BLaER1 (cell line): ENCODE measurements around the gene FRMD4A.
"Not testable (repeated sequence)": the region's sequence is repeated elsewhere in the genome, so short reads cannot be mapped to it uniquely, and the experiment has no call there.

Experiments used
- H3K27ac ChIP-seq: shearing (Covaris generic); formaldehyde crosslinking; 2 replicates; pipeline ENCODE4 v1.8.1; 2022
- H3K27me3 ChIP-seq: shearing (Covaris generic); formaldehyde crosslinking; 2 replicates; pipeline ENCODE4 v1.8.1; 2022
- H3K36me3 ChIP-seq: shearing (Covaris generic); formaldehyde crosslinking; 2 replicates; pipeline ENCODE4 v1.8.1; 2022
- H3K4me1 ChIP-seq: shearing (Covaris generic); formaldehyde crosslinking; 2 replicates; pipeline ENCODE4 v1.8.1; 2022
- H3K4me2 ChIP-seq: shearing (Covaris generic); formaldehyde crosslinking; 2 replicates; pipeline ENCODE4 v1.8.1; 2022
- H3K4me3 ChIP-seq: shearing (Covaris generic); formaldehyde crosslinking; 2 replicates; pipeline ENCODE4 v1.8.1; 2022
- H3K9ac ChIP-seq: shearing (Covaris generic); formaldehyde crosslinking; 2 replicates; pipeline ENCODE4 v1.8.1; 2022
- H3K9me3 ChIP-seq: shearing (Covaris generic); formaldehyde crosslinking; 2 replicates; pipeline ENCODE4 v1.8.1; 2022
- H4K20me1 ChIP-seq: shearing (Covaris generic); formaldehyde crosslinking; 2 replicates; pipeline ENCODE4 v1.8.1; 2022
- Cebpa-rat ChIP-seq: shearing (Covaris generic); IDR thresholded peaks from 2 replicates; pipeline ENCODE4 v1.8.1; 2022

FRMD4A gene

GRCh38 chr10:14247377-14248116, 83.2 kb downstream of the FRMD4A start:
- H3K27ac ChIP-seq, result no peak overlapping the region
- no peak overlapping the region for H3K4me2 ChIP-seq
- H4K20me1 ChIP-seq, result no peaks in the 10 kb centered on the region
- peaks cover 16% of the 10 kb centered on the region for H3K9me3 ChIP-seq
- H3K9ac ChIP-seq, result no peak overlapping the region
- H3K27me3 ChIP-seq, result no peaks in the 10 kb centered on the region
- TF ChIP-seq Cebpa-rat, result no peak
- H3K4me1 ChIP-seq, result no peaks in the 10 kb centered on the region
- no peaks in the 10 kb centered on the region for H3K36me3 ChIP-seq
- H3K4me3 ChIP-seq, result no peak overlapping the region

GRCh38 chr10:14244801-14245211, 85.9 kb downstream of the FRMD4A start:
- Histone ChIP-seq H3K27me3 (no peaks in the 10 kb centered on the region), H3K9me3 (peaks cover 19% of the 10 kb centered on the region), H3K4me3 (no peak overlapping the region), H3K27ac (no peak overlapping the region), H3K36me3 (no peaks in the 10 kb centered on the region), H3K4me1 (no peaks in the 10 kb centered on the region), H3K9ac (no peak overlapping the region), H3K4me2 (no peak overlapping the region), H4K20me1 (no peaks in the 10 kb centered on the region)
- TF ChIP-seq Cebpa-rat, result no peak

DNA sequence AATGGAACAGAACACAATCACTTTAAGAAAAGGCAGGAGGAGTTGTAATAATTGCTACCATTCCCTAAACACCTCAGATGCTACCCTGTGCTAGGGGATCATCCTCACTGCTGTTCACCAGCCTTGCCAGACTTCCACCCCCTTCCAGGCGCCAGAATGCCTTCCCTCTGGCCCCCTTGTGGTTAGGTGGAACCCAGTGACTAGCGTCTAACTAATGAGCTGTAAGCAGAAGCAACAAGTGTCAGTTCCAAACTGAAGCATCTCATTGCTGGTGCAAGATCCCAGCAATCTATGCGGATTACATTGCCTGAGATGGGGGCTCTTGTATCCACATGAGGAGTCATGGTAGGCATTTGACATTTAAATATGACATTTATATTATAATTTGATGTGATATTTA, 86.6 kb downstream of the FRMD4A start:
- H3K36me3 ChIP-seq, result no peaks in the 10 kb centered on the region
- no peak overlapping the region for H3K27ac ChIP-seq
- peaks cover 19% of the 10 kb centered on the region for H3K9me3 ChIP-seq
- no peaks in the 10 kb centered on the region for H3K4me1 ChIP-seq
- no peak overlapping the region for H3K9ac ChIP-seq
- TF ChIP-seq Cebpa-rat, result no peak
- no peaks in the 10 kb centered on the region for H4K20me1 ChIP-seq
- H3K4me2 ChIP-seq, result no peak overlapping the region
- H3K27me3 ChIP-seq, result no peaks in the 10 kb centered on the region
- no peak overlapping the region for H3K4me3 ChIP-seq

DNA sequence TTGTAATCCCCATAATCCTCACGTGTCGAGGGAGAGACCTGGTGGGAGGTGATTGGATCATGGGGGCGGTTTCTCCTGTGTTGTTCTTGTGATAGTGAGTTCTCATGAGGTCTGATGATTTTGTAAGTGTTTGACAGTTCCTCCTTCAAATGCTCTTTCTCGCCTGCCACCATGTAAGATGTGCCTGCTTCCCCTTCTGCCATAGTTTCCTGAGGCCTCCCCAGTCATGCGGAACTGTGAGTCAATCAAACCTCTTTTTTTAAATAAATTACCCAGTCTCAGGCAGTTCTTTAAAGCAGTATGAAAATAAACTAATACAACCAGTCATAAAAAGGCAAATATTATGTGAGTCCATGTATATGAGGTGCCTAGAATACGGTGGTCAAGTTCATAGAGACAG, 87.5 kb downstream of the FRMD4A start:
- Histone ChIP-seq H3K9me3 (peaks cover 19% of the 10 kb centered on the region), H3K4me2 (no peak overlapping the region), H3K36me3 (no peaks in the 10 kb centered on the region), H3K27me3 (no peaks in the 10 kb centered on the region), H4K20me1 (no peaks in the 10 kb centered on the region), H3K27ac (no peak overlapping the region), H3K4me3 (no peak overlapping the region), H3K9ac (no peak overlapping the region), H3K4me1 (no peaks in the 10 kb centered on the region)
- no peak for TF ChIP-seq Cebpa-rat

GRCh38 chr10:14241196-14241595, 89.5 kb downstream of the FRMD4A start:
- TF ChIP-seq Cebpa-rat, result no peak
- Histone ChIP-seq H3K9ac (no peak overlapping the region), H4K20me1 (no peaks in the 10 kb centered on the region), H3K27ac (no peak overlapping the region), H3K36me3 (no peaks in the 10 kb centered on the region), H3K4me2 (no peak overlapping the region), H3K4me3 (no peak overlapping the region), H3K27me3 (no peaks in the 10 kb centered on the region), H3K9me3 (peaks cover 19% of the 10 kb centered on the region), H3K4me1 (no peaks in the 10 kb centered on the region)

DNA sequence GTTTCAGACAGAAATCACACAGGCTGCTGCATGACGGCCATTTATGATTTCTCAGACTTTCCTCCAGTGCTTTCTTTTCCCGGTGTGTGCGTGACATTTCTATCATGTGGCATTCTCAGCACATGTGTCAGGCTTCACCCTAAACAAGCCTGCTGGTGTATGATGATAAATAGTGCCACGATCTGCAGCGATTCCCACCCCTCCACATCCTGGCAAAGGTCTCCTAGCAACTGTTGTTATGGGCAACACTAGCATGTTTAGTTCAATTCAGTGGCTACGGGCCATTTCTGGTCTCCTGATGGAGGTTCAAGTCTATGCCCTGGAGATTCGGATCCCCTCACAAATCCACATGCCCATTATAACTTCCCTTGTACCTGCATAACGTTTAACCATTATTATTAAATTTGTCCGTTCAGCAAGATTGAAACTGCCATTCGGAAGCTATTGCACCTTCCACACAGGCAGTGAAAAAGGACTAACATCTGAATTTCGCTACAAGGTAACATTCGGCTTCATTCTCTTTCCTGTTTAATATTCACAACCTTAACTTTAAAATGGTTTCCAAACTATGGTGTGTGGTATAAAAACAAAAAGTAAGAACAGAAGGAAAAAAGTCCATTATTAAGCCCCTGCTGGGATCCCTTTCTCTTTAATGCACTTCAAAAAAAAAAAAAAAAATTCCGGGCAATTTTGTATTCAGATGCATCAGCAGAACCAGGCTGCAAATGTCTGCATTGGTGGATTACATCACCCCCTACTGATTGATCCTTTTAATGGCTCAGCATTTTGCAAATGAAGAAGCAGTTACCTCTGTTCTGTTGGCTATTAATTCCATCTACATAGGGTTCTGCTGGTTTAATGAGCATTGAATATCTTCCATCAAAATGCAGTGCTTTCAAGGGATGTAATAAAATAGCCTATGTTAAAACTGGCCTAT, 90.2 kb downstream of the FRMD4A start:
- Histone ChIP-seq H3K4me1 (no peaks in the 10 kb centered on the region), H3K4me3 (no peak overlapping the region), H4K20me1 (no peaks in the 10 kb centered on the region), H3K36me3 (no peaks in the 10 kb centered on the region), H3K9ac (no peak overlapping the region), H3K27ac (no peak overlapping the region), H3K4me2 (no peak overlapping the region), H3K27me3 (no peaks in the 10 kb centered on the region), H3K9me3 (peaks cover 19% of the 10 kb centered on the region)
- no peak for TF ChIP-seq Cebpa-rat

DNA sequence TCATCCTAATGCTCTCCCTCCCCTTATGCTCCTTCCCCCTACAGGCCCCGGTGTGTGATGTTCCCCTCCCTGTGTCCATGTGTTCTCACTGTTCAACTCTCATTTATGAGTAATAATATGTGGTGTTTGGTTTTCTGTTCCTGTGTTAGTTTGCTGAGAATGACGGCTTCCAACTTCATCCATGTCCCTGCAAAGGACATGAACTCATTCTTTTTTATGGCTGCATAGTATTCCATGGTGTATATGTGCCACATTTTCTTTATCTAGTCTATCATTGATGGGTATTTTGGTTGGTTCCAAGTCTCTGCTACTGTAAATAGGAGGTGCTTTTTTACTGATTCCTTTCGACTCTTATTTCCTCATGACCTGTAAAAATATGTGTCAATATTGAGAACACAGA, 92.1 kb downstream of the FRMD4A start:
- H3K9me3 ChIP-seq, result peaks cover 19% of the 10 kb centered on the region
- not testable (repeated sequence) for H3K4me1 ChIP-seq, H3K4me2 ChIP-seq, H3K27me3 ChIP-seq, H3K9ac ChIP-seq, H3K36me3 ChIP-seq, H4K20me1 ChIP-seq, H3K4me3 ChIP-seq, H3K27ac ChIP-seq

DNA sequence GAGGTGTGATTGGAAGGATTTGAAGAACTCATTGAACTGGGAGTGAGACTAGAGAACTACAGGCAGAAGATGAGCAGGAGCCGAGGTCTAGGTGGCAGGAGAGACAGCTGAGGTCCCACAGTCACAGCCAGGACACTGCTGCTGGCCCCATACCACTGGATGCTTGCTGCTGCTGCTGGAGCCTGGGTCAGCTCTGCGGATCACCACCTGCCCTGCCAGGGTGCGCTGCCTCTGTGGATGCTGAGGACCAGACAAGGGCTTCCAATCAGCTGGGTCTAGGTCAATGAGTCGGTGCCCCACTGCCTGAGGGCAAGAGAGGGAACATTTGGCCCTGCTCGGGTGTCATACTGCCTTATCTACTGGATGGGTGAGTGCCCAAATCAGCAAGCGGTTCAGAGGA, 94.4 kb downstream of the FRMD4A start:
- H3K4me2 ChIP-seq, result no peak overlapping the region
- H4K20me1 ChIP-seq, result no peaks in the 10 kb centered on the region
- no peaks in the 10 kb centered on the region for H3K4me1 ChIP-seq
- H3K36me3 ChIP-seq, result no peaks in the 10 kb centered on the region
- H3K9me3 ChIP-seq, result no peaks in the 10 kb centered on the region
- no peak for TF ChIP-seq Cebpa-rat
- H3K27ac ChIP-seq, result no peak overlapping the region
- H3K4me3 ChIP-seq, result no peak overlapping the region
- H3K9ac ChIP-seq, result no peak overlapping the region
- no peaks in the 10 kb centered on the region for H3K27me3 ChIP-seq

GRCh38 chr10:14235566-14236195, 95.0 kb downstream of the FRMD4A start:
- H3K4me1 ChIP-seq, result no peaks in the 10 kb centered on the region
- no peaks in the 10 kb centered on the region for H4K20me1 ChIP-seq
- H3K4me3 ChIP-seq, result no peak overlapping the region
- H3K4me2 ChIP-seq, result no peak overlapping the region
- no peak overlapping the region for H3K9ac ChIP-seq
- TF ChIP-seq Cebpa-rat, result no peak
- H3K27ac ChIP-seq, result no peak overlapping the region
- H3K27me3 ChIP-seq, result no peaks in the 10 kb centered on the region
- H3K9me3 ChIP-seq, result no peaks in the 10 kb centered on the region
- H3K36me3 ChIP-seq, result no peaks in the 10 kb centered on the region

DNA sequence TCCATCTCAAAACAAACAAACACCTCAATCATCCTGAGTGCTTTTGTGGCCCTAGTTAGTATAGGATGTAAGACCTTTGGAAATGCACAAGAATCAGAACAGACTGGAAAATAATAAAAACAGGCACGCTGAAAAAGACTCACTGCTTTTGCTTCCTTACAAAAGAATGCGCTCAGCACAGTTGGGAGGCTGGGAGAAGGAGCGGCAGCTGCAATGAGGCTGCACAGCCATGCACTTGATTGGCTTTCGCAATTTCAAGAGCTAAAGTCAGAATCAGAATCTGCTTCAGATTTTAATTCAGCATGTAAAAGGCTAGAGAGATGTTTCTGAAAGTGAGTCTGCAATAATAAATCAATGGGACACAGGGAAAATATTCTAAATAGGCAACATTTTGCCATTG, 97.2 kb downstream of the FRMD4A start:
- no peak overlapping the region for H3K4me3 ChIP-seq
- no peaks in the 10 kb centered on the region for H3K9me3 ChIP-seq
- no peak overlapping the region for H3K27ac ChIP-seq
- H4K20me1 ChIP-seq, result no peaks in the 10 kb centered on the region
- no peak for TF ChIP-seq Cebpa-rat
- H3K9ac ChIP-seq, result no peak overlapping the region
- H3K4me2 ChIP-seq, result no peak overlapping the region
- H3K36me3 ChIP-seq, result no peaks in the 10 kb centered on the region
- H3K4me1 ChIP-seq, result no peaks in the 10 kb centered on the region
- H3K27me3 ChIP-seq, result no peaks in the 10 kb centered on the region

- H3K4me3 ChIP-seq, H3K4me1 ChIP-seq, H4K20me1 ChIP-seq, H3K27me3 ChIP-seq, H3K9ac ChIP-seq, H3K4me2 ChIP-seq, H3K36me3 ChIP-seq, H3K9me3 ChIP-seq, H3K27ac ChIP-seq: not testable (repeated sequence)
These were observed 101.9 kb downstream of the FRMD4A start for GRCh38 chr10:14228798-14229197.
